GOT3 (cell line): ENCODE measurements around the gene GIPC2.
"Not testable (repeated sequence)": the region's sequence is repeated elsewhere in the genome, so short reads cannot be mapped to it uniquely, and the experiment has no call there.

Experiments
- DNase-seq: peaks from one replicate; lab custom pipeline; 2025; ENCODE audit warnings: mixed read lengths; lab: John Stamatoyannopoulos, UW

Gene GIPC2

DNA sequence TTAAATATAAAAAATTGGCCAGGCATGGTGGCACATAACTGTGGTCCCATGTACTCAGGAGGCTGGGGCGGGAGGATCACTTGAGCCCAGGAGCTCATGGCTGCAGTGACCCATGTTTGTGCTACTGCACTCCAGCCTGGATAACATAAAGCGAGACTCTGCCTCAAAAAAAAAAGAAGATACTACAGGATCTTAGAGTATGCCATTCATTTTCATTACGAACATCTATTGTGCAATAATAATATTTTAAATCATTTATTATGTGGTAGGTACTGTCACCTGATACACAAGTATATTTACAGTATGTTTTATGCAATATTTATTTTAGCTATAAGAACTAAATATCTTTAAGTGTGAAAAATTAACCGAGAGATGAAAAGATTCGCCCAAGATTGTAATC, 9.3 kb upstream of the GIPC2 start:
- no peak for DNase-seq

DNA sequence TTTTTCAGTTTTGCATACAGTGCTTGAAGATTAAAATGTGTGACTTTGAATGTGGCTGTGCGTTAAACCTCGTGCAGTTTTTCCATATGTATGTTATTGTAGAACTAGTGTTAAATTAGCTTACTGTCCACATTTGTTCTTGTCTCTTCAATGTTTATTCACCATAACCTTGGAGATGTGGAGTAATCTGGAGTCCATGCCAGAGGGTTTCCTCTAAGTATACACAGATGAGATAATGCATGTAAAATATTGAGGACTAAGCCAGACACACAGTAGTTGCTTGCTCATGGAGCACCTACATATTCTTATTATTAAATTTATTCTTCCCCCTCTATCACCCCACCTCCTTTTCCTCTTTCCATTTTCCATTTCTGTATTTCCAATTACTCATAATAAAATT, 7.7 kb upstream of the GIPC2 start:
- DNase-seq, result no peak

DNA sequence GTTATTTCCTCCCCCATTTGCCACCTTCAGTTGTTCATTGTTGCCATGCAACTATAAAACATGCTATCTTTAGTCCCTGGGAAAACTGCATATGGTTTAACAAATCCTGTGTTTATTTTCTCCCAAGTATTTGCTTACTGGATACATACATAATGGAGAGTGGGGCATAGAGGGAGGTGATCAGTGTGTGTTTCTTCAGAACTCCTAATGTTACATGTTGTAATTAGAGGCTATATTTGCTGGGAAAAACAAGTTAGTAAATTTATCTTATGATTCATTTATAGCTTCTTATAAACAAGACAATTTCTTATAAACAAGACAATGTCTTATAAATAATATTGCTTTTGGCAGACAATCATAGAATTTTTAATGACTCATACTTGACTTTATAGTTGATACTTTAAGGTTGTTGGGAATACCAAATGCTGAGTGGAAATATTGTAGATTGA, 7.3 kb upstream of the GIPC2 start:
- DNase-seq, result no peak

DNA sequence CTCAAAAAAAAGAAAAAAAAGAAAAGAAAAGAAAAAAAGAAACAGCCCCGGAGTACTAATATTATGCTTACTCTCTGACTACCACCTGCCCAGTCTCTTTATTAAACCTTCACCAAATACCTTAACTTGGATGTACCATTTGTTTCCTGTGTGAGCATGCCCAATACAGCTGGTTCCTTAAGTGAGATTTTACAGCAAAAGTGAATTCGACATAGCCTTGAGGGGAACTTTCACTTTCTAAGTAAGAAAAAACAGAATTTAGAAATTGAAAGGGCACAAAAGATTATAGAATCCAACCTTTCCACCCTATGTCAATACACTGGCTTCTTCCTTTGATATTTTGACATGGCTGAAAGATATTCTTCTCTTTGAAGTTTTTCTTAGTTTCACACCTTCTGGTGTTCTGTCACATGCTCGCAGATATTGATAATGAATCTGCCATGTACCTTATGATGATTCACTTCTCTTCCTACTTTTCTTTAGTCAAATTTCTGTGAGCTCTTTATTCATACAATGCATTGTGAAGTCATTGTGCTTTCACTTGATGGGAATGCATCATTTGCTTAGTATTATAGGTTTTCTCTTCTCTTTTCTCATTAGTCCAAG, 5.2 kb upstream of the GIPC2 start:
- DNase-seq, result no peak

DNA sequence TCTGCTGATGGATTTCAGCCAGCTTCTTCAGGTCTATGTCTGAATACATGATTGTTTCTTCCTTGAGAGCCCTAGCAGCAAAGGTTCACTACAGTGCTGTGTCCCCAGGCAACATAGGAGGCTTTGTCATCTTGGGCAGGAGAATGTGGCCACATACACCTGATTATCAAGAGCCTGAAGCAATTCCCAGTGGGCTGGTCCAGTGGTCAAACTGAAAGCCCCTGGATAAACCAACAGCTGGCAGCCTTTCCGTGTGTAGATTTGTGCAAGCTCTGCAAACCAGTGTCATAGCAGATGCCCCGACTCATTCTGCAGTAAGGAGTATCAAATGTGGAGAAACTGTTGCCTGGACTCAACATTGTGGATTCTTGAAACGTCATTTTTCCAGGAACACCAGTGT, 2.3 kb upstream of the GIPC2 start:
- no peak for DNase-seq

DNA sequence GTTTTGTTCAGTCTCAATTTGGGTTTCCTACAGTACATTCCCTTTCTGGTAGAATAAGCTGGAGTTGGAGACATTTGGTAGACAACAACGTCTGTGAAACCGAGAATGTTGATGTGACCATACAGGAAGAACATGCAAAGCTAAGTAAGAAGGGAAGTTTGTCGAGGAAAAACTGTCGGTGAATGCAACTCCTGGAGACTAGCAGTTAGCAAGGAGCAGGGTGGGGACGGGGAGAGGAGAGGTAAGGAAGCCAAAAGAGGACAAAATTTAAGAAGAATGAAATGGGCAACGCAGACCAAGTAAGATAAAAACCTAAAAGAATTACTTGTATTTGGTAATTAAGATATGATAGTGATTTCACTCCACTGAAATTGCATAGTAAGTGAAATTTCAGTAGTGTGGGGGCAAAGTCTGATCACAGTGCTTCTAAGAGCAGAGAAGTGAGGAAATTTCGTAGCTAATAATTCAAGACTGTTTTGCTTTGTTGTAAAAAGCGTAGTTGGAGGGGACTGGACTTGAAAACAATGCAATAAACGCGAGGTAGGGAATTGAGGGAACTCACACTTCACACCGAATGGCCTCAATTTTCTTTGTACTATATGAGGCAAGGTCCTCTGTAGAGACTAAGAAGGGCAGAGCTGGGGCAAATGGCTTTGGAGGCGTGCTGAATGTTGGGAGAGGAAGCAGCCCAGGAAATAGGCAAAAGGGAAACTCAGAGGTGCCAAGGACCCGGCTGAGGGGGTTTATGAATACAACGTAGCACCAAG, 787 bp upstream of the GIPC2 start:
- DNase-seq, result no peak

DNA sequence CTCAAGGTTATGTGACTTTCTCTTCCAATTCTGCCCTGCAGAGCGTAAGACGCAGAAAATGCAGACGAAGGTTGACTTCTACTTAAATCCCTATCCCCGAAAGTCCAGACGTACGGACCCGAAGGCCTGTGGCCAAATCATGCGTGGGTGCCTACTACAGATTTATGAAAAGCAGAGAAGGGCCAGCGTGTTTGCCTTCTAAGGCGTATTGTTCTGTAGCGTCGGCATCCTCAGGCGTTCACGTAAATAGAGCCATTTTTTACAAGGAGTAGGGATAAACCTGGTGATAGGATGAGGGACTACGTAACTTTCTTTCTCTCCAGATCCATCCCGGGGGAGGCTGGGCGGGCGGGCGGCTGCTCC, 222 bp upstream of the GIPC2 start:
- DNase-seq, result no peak

DNA sequence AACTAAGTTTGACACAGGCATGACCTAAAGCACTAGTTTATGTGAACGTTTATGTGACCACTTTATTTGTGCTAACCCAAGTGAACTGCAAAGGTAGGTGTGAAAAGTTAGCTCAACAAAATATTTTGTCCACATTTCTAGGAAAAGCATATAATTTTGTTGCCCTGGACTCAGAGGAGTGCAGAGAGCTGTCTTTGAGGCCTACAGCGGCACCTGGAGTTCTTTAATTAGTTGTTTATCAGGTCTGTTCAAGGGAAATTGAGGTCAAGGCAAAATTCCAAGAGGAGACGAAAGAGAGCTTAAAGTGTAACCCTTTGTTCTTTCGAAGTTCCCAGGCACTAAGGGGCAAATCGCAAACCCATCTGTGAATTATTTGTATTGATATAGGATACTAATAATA, 1.3 kb downstream of the GIPC2 start:
- no peak for DNase-seq

DNA sequence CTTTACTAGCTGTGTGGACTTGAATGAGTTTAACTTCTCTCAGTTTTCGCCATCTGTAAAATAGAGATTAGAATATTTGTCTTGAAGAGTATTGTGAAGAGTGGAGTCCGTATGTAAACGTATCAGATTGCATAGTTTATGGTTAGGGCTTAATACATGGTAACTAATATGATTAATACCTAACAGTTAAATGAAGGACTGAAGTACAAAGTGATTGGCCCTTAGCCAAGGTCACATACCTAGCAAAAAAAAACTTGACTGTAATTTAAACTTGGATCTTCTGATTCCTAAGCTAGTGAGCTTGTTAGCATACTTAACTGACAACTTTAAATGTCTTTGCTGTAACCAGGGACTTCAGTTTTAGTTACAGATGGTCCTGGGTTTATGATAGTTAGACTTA, 1.9 kb downstream of the GIPC2 start:
- no peak for DNase-seq

DNA sequence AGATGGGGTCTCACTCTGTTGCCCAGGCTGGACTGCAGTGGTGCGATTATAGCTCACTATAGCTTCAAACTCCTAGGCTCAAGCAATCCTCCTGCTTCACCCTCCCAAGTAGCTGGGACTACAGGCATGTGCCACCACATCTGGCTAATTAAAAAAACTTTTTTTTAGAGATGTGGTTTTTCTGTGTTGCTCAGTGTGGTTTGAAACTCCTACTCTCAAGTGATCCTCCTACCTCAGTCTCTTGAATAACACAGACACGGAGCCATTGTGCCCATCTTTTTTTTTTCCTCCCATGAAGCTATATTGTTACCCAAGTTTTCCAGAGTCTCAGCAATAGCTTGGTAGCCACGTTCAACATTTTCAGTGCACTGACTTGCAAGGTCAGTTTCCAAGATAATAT, 2.7 kb downstream of the GIPC2 start:
- DNase-seq, result no peak

DNA sequence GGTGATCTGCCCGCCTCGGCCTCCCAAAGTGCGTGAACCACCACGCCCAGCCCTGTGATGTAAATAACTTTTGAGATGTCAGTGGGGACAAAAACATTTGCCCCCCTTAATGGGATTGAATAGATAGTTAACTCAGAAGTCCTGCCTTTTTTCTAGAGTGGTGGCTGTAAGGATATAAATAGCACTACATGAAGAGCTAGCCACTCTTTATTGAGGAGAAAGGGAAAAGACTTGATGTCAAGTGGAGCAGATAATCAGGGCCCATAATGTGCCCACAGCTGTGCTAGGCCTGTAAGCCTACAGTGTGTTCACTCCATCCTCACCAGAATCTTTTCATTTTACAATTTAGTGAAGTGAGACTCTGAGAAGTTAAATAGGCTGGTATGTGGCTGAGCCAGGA, 3.6 kb downstream of the GIPC2 start:
- no peak for DNase-seq

DNA sequence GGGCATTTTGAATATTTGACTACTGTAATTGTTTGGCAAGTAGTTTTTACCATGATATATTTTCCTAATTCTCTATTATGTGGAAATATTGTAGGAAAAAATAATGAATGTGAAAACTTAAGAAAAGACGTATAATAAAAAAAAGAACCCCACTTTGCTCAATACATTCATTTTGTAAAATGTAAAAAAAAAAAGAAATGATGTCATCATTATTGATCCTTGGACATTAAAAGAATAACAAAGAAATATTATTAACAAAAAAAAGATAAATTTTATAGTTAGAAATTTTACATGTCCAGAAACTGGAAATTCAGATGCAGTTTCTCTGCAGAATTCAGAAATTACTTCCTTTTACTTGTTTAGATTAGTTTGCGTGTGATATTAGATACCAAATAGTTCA, 5.2 kb downstream of the GIPC2 start:
- DNase-seq, result no peak

DNA sequence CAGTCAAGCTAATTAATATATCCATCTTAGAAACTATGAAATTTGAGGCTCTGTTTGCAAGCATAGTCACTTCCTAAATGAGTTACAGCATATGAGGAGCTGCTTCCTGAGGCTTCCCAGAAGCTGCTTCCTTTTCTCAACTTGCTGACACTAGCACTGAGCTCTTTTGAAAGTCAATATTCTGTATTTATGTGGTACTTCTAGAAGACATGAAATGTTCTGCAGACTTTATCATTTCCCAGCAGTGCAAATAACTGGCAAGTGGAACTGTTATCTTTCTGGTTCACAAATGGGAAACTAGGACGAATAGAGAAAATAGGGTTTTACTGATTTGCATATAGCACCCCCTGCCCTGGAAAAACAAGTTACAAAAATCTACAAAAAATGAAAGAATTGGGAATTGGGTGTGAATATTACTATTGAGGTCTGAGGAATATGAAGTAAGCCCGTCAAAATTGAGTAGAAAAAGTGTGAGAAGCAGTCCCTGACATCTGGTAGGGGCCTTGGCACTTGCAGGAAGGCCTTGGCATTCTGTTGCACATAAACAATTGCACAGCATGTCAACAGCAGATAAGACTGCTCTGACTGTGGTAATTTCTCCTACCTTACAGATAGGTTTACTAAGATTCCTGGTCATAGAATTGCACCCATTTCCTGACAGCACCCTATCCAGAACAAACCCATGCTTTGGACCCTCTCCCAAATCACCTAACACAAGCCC, 7.1 kb downstream of the GIPC2 start:
- DNase-seq, result no peak

DNA sequence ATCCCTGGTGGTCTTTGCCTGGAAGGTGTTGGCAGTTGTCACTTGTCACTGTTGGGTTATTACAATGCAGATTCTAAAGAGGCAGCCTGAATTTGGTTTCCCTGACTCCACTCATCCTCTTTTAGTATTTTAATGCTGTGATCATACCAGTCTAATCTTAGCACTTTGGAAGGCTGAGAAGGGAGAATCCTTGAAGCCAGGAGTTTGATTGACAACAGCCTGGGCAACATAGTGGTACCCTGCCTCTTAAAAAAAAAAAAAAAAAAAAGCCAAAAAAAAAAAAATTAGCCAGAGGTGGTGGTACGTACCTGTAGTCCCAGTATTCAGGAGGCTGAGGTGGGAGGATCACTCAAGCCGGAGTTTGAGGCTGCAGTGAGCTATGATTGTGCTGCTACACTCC, 7.7 kb downstream of the GIPC2 start:
- DNase-seq, result no peak

DNA sequence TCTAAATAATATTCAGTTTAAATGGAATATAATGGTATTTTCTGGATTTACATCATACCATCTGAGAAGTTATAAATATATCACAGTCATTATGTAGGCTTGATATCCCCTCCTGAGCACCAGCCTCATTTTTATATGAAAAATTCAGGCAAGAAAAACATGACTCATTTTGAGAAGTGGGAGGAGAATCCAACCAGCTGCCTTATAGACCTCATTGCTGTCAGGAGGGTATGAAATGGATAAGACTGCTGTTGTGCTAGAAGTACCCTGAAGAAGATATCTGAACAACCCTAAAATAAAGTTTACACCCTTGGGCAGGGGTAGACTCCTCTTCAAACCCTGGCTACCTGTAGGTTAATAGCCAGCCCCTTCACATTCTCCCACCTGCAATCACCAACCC, 8.8 kb downstream of the GIPC2 start:
- no peak for DNase-seq

DNA sequence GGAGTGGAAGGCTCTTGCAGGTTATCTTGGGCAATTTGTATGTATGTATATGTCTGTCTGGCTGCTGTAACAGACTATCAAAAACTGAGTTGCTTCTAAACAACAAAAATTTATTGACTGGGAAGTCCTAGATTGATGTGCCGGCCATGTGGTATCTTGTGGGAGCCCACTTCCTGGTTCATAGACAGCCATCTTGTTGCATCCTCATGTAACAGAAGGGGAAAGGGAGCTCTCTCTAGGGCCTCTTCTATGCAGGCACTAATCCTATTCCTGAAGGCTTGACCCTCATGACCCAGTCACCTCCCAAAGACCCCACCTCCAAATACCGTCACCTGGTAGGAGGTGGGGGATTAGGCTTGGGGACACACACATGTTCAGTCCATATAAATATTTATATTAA, 9.2 kb downstream of the GIPC2 start:
- DNase-seq, result no peak

DNA sequence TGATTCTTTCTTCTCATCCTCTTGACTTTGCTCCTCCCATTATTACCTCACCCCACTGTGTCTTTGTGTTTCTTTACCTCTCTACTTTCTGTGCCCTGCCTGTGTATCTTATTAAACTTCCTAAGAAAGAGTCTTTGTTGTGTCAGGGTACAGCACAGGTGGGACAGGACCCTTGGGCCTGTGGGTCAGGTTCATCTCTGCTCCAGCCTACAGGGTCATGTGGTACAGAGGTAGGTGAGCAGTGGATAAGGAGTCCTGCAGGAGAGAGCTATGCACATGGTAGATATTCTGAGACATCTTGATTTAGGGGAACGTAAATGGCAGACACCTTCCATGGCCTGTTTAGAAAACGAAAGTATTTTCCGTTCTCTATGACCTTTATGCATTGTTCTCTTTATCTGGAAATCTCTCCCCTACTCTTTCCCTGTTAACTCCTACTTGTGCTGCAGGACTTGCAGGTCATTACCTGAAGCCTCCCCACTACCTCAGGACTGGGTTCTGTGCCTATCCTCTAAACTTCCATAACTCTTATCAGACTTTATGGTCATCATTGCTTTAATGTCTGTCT, 9.9 kb downstream of the GIPC2 start:
- no peak for DNase-seq

DNA sequence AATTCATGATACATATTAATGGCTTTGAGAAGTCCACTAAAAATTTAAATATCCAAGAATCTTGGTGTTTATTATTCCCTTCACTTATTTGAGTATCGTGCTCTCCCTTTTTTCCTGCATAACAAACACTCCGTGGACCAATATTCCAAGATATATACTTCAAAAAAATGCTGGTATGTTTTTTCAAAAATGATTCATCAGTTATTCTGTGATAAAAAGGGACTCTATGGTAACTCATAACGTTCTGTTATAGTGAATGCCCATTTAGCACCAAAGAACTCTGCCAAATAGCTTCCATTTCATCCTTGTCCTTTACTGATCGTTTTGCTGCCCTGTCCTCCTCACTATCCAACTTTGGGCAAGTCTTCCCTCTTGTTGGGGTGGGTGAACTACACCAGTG, 12.9 kb downstream of the GIPC2 start:
- no peak for DNase-seq

DNA sequence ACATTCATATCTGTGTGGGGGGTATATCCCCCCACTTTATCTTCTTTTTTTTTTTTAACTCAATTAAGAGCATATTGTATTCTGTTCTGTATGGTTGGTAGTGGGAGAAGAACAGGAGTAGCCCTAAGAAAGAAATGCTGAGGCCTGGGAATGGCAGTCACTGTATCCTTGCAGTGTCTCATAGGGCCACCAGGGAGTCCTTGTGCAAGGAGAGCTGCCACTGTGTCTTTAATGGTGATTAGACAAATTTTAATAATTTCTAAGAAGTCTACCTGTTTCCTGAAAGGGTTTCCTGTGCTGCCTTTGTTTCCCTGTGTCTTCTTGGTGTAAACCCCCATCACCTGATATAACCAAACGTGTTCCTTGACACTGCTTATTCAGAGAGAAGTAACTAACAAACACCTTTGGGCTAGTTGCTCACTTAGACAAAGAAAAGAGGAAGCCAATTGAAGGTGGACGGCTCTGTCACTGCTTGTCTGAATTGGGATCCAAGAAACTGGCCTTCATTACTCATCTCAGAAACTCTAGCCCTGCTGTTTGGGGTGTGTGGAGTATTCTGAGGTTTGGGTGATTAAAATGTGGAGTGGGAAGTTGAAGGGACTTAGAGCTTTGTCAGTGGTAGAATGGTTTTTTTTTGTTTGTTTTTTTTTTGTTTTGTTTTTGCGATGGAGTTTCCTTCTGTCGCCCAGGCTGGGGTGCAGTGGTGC, 15.2 kb downstream of the GIPC2 start:
- DNase-seq, result no peak

DNA sequence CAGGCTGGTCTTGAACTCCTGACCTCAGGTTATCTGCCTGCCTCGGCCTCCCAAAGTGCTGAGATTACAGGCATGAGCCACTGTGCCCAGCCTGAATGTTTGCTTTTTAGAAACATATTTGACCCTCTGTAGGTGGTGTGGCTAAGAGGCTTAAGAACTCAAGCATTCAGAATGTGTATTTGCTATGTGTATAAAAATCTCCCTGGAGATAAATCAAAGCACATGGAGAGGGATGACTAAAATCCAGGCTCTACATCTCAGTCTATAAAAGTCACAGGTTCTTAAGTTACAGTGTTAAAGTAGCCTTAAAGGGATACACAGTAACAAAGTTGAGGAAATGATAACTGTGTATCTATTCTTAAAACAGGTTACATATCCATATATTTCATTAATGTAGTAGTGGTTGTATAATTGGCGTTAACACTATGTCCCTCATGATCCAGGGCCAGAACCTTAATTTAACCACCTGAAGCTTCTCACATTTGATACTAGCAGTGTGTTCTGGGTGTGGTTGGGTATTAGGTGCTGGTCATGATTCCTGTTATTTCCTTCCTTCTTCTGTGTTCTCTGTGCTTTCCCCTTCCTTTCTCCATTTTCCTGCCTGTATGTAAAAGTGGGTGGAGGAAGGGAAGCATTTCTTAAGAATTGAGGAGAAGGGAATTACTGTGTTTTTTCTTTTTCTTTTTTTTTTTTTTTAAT, 16.2 kb downstream of the GIPC2 start:
- no peak for DNase-seq

DNA sequence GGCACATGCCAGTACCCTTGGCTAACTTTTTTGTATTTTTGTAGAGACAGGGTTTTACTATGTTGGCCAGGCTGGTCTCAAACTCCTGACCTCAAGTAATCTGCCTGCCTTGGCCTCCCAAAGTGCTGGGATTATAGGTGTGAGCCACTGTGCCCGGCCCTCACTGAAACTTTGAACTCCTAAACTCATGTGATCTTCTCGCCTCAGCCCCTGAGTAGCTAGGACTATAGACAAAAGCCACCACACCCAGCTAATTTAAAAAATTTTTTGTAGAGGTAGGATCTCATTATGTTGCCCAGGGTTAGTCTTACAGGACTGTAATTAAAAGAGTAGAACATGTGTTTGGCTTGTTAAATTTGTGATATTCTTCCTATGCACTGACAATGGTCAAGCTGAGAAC, 19.1 kb downstream of the GIPC2 start:
- DNase-seq, result not testable (repeated sequence)
